IPS-20b (cell line): Measurements from ENCODE around the gene MNT.

Source experiments
- H3K27ac ChIP-seq: one replicate; pipeline ENCODE4 v1.5.1; 2013; ENCODE audit warnings: low read length
- H3K27me3 ChIP-seq: 2 replicates; pipeline ENCODE4 v1.6.1; 2013; ENCODE audit warnings: mild to moderate bottlenecking, low read length, inconsistent platforms; ENCODE audit not compliant: insufficient read depth
- H3K36me3 ChIP-seq: 2 replicates; pipeline ENCODE4 v1.6.1; 2013; ENCODE audit warnings: low read depth, mild to moderate bottlenecking, inconsistent platforms, low read length, moderate library complexity; ENCODE audit not compliant: insufficient read depth
- H3K4me1 ChIP-seq: 2 replicates; pipeline ENCODE4 v1.6.1; 2013; ENCODE audit warnings: mild to moderate bottlenecking, control low read depth, inconsistent platforms, low read length, moderate library complexity; ENCODE audit not compliant: insufficient read depth
- H3K4me3 ChIP-seq: 2 replicates; pipeline ENCODE4 v1.5.1; 2013; ENCODE audit warnings: mild to moderate bottlenecking, low read length, inconsistent platforms
- H3K9ac ChIP-seq: 2 replicates; pipeline ENCODE4 v1.6.1; 2013; ENCODE audit warnings: low read depth, mild to moderate bottlenecking, inconsistent platforms, low read length, moderate library complexity
- H3K9me3 ChIP-seq: 2 replicates; pipeline ENCODE4 v1.6.1; 2013; ENCODE audit warnings: mild to moderate bottlenecking, low read depth, low read length, inconsistent platforms; ENCODE audit not compliant: insufficient read depth

Gene MNT

DNA sequence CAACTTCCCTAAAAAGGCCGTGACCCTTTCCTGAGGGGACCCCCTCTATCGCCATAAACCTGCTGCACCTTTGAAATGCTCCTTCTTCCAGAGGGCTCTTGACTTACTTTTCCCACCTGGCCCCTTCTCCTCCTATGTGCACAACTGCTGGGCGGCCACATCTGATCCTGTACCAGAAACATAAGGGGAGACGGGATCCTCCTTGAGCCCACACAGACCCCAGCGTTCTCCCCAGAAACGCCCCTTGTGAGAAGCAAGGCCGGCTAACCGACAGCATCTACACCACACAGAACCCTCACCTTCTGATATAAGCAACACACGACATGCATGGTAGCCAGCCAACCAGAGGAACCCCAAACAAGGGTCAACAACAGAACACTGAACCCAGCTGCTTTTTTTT, 14.2 kb upstream of the MNT start:
- Histone ChIP-seq H3K9me3 (no peaks in the 10 kb centered on the region), H3K27ac (no peak overlapping the region)

DNA sequence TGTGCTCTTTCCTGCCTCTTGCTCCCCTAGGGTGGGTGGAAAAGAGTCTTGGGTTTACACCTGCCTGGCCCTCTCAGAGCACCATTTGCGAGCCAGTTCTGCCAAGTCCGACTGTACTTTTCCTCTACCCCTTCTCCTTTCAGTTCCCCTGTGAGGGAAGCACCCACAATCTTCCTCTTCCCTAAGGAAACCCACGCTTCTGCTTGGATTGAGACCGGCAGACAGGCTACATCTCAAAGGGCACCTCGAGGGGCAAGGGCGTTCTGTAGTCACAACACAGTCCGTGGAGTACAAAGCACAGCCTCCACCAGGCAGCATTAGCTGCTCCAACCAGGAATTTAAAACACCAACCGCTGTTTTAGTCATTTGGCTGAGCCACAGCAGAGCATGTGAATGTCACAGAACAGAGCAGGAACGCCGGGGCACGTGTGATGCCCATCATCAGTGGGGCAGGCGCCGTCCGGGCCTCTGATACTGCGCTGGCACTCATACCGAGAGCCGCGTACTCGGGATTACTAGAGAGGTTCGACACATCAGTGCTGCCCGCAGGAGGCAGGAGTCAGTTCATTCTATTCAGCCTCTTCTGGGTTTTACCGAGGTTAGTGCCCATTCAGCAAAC, 13.7 kb upstream of the MNT start:
- Histone ChIP-seq H3K9me3 (no peaks in the 10 kb centered on the region), H3K9ac (no peak overlapping the region), H3K36me3 (peaks cover 48% of the 10 kb centered on the region), H3K27ac (no peak overlapping the region), H3K27me3 (no peaks in the 10 kb centered on the region), H3K4me1 (no peaks in the 10 kb centered on the region; the same call in 1 of the 2 replicates), H3K4me3 (no peak overlapping the region)

More for the DNA sequence above, 14.2 kb upstream of the MNT start:
- Histone ChIP-seq H3K36me3 (peaks cover 53% of the 10 kb centered on the region), H3K9ac (no peak overlapping the region), H3K4me3 (no peak overlapping the region), H3K27me3 (no peaks in the 10 kb centered on the region), H3K4me1 (no peaks in the 10 kb centered on the region; the same call in 1 of the 2 replicates)

DNA sequence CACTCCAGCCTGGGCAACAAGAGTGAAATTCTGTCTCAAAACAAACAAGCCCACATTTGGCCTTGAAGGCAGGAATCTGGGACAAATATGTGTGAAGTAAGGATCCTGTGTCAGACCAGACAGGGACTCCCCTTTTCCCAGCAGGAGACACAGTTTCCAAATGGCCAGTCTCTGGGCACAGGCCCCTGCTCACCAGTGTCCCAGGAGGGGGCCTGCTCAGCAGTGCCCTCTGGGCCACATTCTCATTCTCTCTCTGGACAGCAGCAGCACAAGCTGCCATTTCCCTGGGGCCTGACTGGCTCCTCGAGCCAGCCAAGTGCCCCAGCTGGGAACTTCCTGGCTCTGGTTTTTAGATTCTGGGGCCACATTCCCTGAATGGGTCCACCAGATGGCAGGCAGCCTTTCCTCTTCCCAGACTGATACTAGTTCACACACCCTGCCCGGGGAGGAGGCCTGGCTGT, 11.7 kb upstream of the MNT start:
- peaks cover 28% of the 10 kb centered on the region for H3K36me3 ChIP-seq
- no peak overlapping the region for H3K9ac ChIP-seq
- H3K4me3 ChIP-seq: no peak overlapping the region
- H3K27me3 ChIP-seq: no peaks in the 10 kb centered on the region
- H3K9me3 ChIP-seq: no peaks in the 10 kb centered on the region
- H3K27ac ChIP-seq: no peak overlapping the region
- no peaks in the 10 kb centered on the region; the same call in 1 of the 2 replicates for H3K4me1 ChIP-seq

DNA sequence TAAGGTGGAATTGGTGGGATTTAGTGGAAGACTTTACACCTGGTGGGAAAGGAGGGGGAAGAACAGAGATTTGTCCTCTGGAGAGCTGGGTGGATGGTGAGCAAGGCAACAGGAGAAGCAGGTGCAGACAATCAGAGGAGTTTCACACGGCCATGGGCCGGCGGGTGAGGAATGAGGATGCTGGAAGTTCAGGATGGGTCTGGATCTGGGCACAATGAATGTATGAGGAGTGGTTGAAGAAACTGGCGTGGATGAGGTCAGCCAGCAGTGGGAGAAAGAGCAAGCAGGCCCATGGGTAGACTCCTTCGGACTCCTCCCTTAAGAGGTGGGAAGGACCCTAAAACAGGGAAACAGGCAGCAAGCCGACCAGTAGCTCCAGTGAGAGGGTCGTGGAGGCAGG, 10.1 kb upstream of the MNT start:
- H3K9ac ChIP-seq: no peak overlapping the region
- H3K27ac ChIP-seq: no peak overlapping the region
- H3K36me3 ChIP-seq: peaks cover 26% of the 10 kb centered on the region

DNA sequence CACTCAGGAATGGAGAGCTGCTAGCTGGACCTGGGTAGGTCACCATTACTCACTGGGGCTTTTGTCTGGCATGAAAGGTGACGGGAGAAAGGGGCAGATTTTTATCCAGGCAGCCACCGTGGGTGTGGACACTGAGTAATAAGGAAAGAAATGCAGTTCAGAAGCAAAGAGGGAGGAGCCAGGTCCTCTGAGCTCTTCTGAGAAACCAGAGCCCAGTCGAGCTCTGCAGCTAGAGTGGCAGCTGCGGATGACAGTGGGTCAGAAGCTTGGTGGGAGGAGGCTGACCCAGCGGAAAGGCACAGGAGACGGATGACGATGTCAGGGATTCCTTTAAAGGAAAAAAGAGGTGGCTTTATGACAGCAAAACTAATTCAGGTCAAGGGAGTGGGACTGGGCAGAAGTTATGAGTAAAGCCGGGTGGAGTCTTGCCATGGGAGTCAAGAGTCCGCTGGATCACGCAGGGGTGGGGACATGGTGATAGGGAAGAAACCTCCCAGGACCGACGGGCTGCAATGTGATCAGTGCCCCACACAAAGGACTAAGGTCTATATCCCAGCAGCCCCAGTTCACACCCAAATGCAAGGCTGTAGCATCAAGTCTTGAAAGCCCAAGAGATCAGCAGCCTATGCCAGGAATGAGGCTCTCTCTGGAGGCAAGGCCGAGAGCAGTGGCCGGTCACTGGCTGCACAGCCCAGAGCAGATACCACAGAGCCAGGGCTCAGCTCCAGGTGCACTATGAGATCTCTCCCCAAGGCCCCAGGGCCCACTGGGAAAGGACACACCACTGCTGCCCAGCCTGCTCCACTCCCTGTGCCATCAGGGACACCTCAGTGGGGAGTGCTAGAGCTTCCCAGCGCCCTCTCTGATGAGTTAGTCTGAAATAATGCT, 6.3 kb upstream of the MNT start:
- no peak overlapping the region for H3K9ac ChIP-seq
- H3K27me3 ChIP-seq: peaks cover 8% of the 10 kb centered on the region; the same call in 1 of the 2 replicates
- 0 out of 2 replicates have a peak, but pooled peaks cover 2% of the 10 kb centered on the region for H3K4me1 ChIP-seq
- no peaks in the 10 kb centered on the region for H3K9me3 ChIP-seq
- no peak overlapping the region for H3K4me3 ChIP-seq
- H3K27ac ChIP-seq: no peak overlapping the region
- 0 out of 2 replicates have a peak, but pooled peaks cover 16% of the 10 kb centered on the region for H3K36me3 ChIP-seq

More for the DNA sequence above, 10.1 kb upstream of the MNT start:
- no peaks in the 10 kb centered on the region for H3K27me3 ChIP-seq
- no peaks in the 10 kb centered on the region; the same call in 1 of the 2 replicates for H3K4me1 ChIP-seq
- no peaks in the 10 kb centered on the region for H3K9me3 ChIP-seq
- no peak overlapping the region for H3K4me3 ChIP-seq

DNA sequence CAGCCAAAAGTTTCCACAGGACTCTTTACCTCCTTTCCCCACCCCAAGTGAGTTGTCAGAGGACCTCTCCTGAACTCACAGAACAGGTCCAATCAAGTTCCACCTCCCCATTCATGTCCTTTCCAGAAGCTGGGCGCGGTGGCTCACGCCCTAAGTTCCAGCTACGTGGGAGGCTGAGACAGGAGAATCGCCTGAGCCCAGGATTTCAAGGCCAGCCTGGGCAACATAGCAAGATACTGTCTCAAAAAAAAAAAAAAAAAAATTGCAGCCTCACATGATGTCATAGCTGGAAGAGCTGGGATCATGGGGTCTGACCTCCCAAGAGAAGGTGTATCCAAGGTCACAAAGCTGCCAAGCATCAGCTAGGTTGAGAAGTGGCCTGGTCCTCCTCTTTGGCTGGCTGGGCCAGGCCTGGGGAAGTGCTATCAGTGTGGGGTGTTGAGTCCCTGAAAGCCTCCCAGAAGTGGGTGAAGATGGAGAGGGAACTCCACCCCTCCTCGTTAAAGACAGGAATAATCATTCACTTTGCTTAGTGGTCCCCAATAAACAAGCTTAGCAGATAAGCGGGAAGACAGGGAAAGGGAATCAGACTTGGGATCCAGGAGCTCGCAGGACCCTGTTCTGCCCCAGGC, 5.5 kb upstream of the MNT start:
- 0 out of 2 replicates have a peak, but pooled peaks cover 2% of the 10 kb centered on the region for H3K4me1 ChIP-seq
- H3K27ac ChIP-seq: no peak overlapping the region
- no peak overlapping the region for H3K9ac ChIP-seq
- no peak overlapping the region for H3K4me3 ChIP-seq
- H3K27me3 ChIP-seq: peaks cover 8% of the 10 kb centered on the region; the same call in 1 of the 2 replicates
- H3K9me3 ChIP-seq: no peaks in the 10 kb centered on the region
- 0 out of 2 replicates have a peak, but pooled peaks cover 16% of the 10 kb centered on the region for H3K36me3 ChIP-seq

DNA sequence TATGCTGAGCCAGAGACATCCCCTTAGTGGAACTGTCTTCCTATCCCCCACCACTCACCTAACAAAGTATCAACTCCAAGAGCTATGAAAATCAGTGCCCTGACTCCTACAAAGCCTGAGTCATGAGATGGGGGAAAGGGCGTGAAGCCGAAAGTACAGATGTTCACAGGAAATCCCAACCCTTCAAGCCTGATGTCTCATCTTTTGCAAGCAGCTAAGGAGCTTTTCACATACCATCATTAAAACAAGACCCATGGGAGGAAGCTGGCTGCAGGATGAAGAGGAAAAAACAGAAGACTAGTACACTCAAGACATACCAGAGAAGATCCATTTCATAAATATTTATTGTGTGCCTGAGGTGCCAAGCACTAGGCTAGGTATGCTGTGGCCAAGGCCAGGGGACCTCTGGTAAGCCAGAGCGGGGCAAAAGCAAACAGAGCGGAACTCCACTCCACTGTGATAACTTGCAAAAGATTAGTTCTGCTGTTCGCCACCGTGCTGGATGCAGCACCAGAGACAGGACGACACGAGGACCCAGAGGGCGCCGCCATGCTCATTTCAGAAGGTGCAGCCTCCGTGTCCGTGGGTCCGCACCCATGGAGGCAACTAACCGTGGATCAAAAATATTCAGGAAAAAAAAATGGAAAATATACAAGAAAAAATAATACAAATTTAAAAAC, 4.5 kb upstream of the MNT start:
- Histone ChIP-seq H3K9ac (no peak overlapping the region), H3K9me3 (no peaks in the 10 kb centered on the region), H3K27me3 (peaks cover 8% of the 10 kb centered on the region; the same call in 1 of the 2 replicates), H3K36me3 (0 out of 2 replicates have a peak, but pooled peaks cover 7% of the 10 kb centered on the region), H3K4me1 (0 out of 2 replicates have a peak, but pooled peaks cover 2% of the 10 kb centered on the region), H3K27ac (no peak overlapping the region), H3K4me3 (no peak overlapping the region)

DNA sequence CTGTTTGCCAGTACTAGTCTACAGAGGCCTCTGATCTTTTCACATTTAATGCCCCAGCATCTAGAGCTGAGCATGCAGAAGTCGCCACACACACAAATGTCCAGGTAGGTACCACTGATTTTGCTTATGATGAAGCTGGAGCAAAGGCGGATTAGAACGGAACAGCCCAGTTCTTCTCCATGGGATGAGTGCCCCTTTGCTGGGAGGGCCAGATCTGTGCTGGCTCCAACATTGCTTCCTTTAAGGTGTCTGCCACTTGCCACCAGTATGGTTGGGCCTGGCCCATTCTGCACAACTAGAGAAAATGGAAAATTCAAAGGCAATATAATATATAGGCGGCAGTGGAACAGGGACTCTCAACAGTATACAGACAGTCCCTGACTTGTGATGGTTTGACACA, 2.2 kb upstream of the MNT start:
- peaks cover 8% of the 10 kb centered on the region for H3K4me1 ChIP-seq
- no peak overlapping the region for H3K27ac ChIP-seq
- no peak overlapping the region for H3K9ac ChIP-seq
- no peak overlapping the region for H3K4me3 ChIP-seq
- 0 out of 2 replicates have a peak, but pooled peaks cover 7% of the 10 kb centered on the region for H3K36me3 ChIP-seq
- H3K27me3 ChIP-seq: peaks cover 8% of the 10 kb centered on the region; the same call in 1 of the 2 replicates
- H3K9me3 ChIP-seq: no peaks in the 10 kb centered on the region

DNA sequence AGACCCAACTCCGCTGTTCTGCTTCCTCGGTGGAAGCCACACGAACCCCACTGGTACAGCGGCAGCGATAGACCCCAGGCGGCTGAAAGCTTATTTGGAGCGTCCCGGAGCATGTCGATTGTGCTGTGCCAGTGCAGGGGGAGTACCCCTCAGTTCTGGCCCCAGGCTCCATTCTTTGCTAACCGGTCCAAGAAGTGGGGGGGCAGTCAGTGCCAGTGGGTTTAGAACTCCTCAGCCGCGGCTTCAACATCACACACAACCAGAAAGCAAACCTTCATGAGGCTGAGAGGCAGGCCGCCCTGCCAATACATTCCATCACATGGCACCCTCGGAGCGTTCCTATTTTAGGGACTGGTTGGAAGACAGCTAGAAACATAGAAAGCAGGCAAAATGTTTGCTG, 1.7 kb upstream of the MNT start:
- H3K27me3 ChIP-seq: peaks cover 8% of the 10 kb centered on the region; the same call in 1 of the 2 replicates
- no peak overlapping the region for H3K27ac ChIP-seq
- peak overlapping the region; percentile 67; the same call in 1 of the 2 replicates for H3K9ac ChIP-seq
- no peaks in the 10 kb centered on the region for H3K9me3 ChIP-seq
- H3K36me3 ChIP-seq: 0 out of 2 replicates have a peak, but pooled peaks cover 7% of the 10 kb centered on the region
- peaks cover 13% of the 10 kb centered on the region for H3K4me1 ChIP-seq
- H3K4me3 ChIP-seq: peak overlapping the region; percentile 88

DNA sequence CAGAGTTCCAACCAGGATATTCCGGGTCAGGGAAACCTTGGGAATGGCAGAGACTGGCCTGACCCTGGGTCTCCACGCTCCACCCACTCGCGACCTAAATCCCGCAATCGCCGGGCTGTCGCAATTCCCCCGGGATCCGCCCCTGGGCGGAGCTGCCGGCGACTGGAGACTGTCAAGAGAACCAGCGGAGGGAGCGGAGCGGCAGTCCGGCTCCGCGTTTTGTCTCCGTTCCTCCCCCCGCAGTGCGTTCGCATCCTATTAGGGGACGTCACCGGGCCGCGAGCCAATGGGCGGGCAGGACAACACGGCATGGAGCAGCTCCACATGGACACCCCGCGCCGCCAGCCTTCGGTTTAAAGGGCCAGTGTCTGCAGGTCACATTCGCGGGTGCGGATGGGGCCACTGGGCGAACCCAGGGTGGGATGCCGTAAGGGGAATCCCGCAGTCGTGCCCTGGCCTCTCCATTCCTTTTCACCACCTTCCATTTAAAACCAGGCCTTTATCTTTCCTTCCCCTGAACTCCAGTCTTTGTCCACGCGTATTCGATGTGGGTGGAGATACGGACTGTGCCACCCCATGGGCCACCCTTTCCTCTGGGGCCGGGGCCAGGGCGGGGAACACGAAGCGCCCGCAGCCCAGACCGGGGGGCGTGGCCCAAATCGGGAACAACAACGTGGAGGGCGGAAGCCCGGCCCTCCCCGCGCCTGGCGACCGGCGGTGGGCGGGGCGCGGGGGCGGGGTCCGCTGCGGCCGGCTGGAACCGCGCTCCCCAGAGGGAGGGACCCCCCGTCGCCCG, 764 bp upstream of the MNT start:
- Histone ChIP-seq H3K9ac (peak overlapping the region; percentile 93), H3K9me3 (no peaks in the 10 kb centered on the region), H3K27me3 (peaks cover 8% of the 10 kb centered on the region; the same call in 1 of the 2 replicates), H3K27ac (peak overlapping the region; percentile 98), H3K4me1 (peaks cover 18% of the 10 kb centered on the region), H3K36me3 (0 out of 2 replicates have a peak, but pooled peaks cover 7% of the 10 kb centered on the region), H3K4me3 (peak overlapping the region; percentile 88)
